SK-N-SH (cell line): Measurements from ENCODE around the gene WDR77. TPM values are rescaled to one million over a fixed set of nuclear protein-coding genes. Genes with fewer than 3 reads are reported as not detected.

Experiments
- CTCF ChIA-PET: fragments of 300-600, 350-600 bp; formaldehyde crosslinking; extraction: SDS; loops from one replicate; lab custom pipeline; 2021; lab: Yijun Ruan, JAX
- POLR2A ChIA-PET: fragments of 350-600 bp; sonication (Branson Sonifier 250); formaldehyde crosslinking; extraction: SDS; loops from one replicate; lab custom pipeline; 2020; ENCODE audit warnings: antibody characterized with exemption, inconsistent platforms; lab: Yijun Ruan, JAX
- DNase-seq: peaks from one replicate; pipeline ENCODE4 v3.0.0; 2012
- H2AFZ ChIP-seq: fragments of 200-600 bp; sonication (generic); 2 replicates; pipeline ENCODE4 v1.8.1; 2016; ENCODE audit warnings: antibody characterized with exemption, mild to moderate bottlenecking, low read depth
- H3F3A ChIP-seq: fragments of 200-600 bp; sonication (generic); replicated peaks from 2 replicates; pipeline ENCODE3; 2016; ENCODE audit warnings: antibody characterized with exemption, mild to moderate bottlenecking; ENCODE audit not compliant: insufficient read depth
- H3K27ac ChIP-seq, 2 experiments: fragments of 200-500 bp in 1 of 2; fragments of 200-600 bp in 1 of 2; sonication (Bioruptor generic) in 1 of 2; sonication (generic), shearing (Covaris generic) in 1 of 2; 2 replicates each; pipeline versions ENCODE4 v1.5.1 to v1.6.1; 2014 to 2016; ENCODE audit warnings: low read depth in 2 of 2, inconsistent platforms in 1 of 2, low read length in 1 of 2, mild to moderate bottlenecking in 1 of 2, mixed read lengths in 1 of 2
- H3K27me3 ChIP-seq: fragments of 200-600 bp; sonication (generic), shearing (Covaris generic); 2 replicates; pipeline ENCODE4 v1.6.1; 2016; ENCODE audit warnings: mixed run types; ENCODE audit not compliant: insufficient read depth
- H3K36me3 ChIP-seq, 2 experiments: fragments of 200-500 bp in 1 of 2; fragments of 200-600 bp in 1 of 2; sonication (Bioruptor generic) in 1 of 2; sonication (generic) in 1 of 2; replicated peaks in 1 of 2; 2 replicates each; pipeline versions ENCODE3 to v1.5.1; 2014 to 2016; ENCODE audit warnings: low read length in 1 of 2, mild to moderate bottlenecking in 1 of 2; ENCODE audit not compliant: insufficient read depth in 2 of 2, control insufficient read depth in 1 of 2
- H3K4me1 ChIP-seq, 2 experiments: fragments of 200-500 bp in 1 of 2; fragments of 200-600 bp in 1 of 2; sonication (Bioruptor generic) in 1 of 2; sonication (generic), shearing (Covaris generic) in 1 of 2; 2 replicates each; pipeline versions ENCODE4 v1.5.1 to v1.6.1; 2014 to 2016; ENCODE audit warnings: low read depth in 1 of 2, low read length in 1 of 2, mixed run types in 1 of 2; ENCODE audit not compliant: insufficient read depth in 2 of 2, control insufficient read depth in 1 of 2
- H3K4me2 ChIP-seq: fragments of 200-600 bp; sonication (generic), shearing (Covaris generic); 2 replicates; pipeline ENCODE4 v1.6.1; 2017; ENCODE audit warnings: mixed run types
- H3K4me3 ChIP-seq, 2 experiments: fragments of 200-500 bp in 1 of 2; fragments of 200-600 bp in 1 of 2; sonication (Bioruptor generic) in 1 of 2; sonication (generic), shearing (Covaris generic) in 1 of 2; 2 replicates each; pipeline versions ENCODE4 v1.5.1 to v1.8.1; 2014 to 2016; ENCODE audit warnings: low read depth in 2 of 2, inconsistent platforms in 1 of 2, low read length in 1 of 2, mild to moderate bottlenecking in 1 of 2, mixed read lengths in 1 of 2, moderate library complexity in 1 of 2
- H3K79me2 ChIP-seq: fragments of 200-600 bp; sonication (generic); 2 replicates; pipeline ENCODE4 v1.8.1; 2017; ENCODE audit warnings: mild to moderate bottlenecking; ENCODE audit not compliant: insufficient read depth
- H3K9ac ChIP-seq: fragments of 200-600 bp; sonication (generic); 2 replicates; pipeline ENCODE4 v1.6.1; 2017; ENCODE audit warnings: mixed run types
- H3K9me2 ChIP-seq: fragments of 200-600 bp; sonication (generic); 2 replicates; pipeline ENCODE4 v1.6.1; 2017; ENCODE audit warnings: mixed run types
- H3K9me3 ChIP-seq: fragments of 200-600 bp; sonication (generic); 2 replicates; pipeline ENCODE4 v1.6.1; 2017; ENCODE audit warnings: mixed run types, mild to moderate bottlenecking, moderate library complexity
- H4K20me1 ChIP-seq: fragments of 200-600 bp; sonication (generic); 2 replicates; pipeline ENCODE4 v1.6.1; 2017; ENCODE audit warnings: mild to moderate bottlenecking, mixed run types; ENCODE audit not compliant: insufficient read depth
- ELF1 ChIP-seq: IDR thresholded peaks from 2 replicates; pipeline ENCODE4 v1.4.0; 2012
- FOSL2 ChIP-seq: IDR thresholded peaks from 2 replicates; pipeline ENCODE4 v1.4.0; 2012; ENCODE audit warnings: low read depth, mild to moderate bottlenecking, moderate library complexity, borderline replicate concordance
- GABPA ChIP-seq: IDR thresholded peaks from 2 replicates; pipeline ENCODE4 v1.4.0; 2012; ENCODE audit warnings: low read depth, mild to moderate bottlenecking
- MEF2A ChIP-seq: IDR thresholded peaks from 2 replicates; pipeline ENCODE4 v1.4.0; 2012; ENCODE audit warnings: low read depth, borderline replicate concordance
- NFIC ChIP-seq: IDR thresholded peaks from 2 replicates; pipeline ENCODE4 v1.4.0; 2012; ENCODE audit warnings: borderline replicate concordance
- PBX3 ChIP-seq: IDR thresholded peaks from 2 replicates; pipeline ENCODE4; 2012
- RCOR1 ChIP-seq: fragments of 150-350 bp; IDR thresholded peaks from 2 replicates; pipeline ENCODE4 v1.6.1; 2017; ENCODE audit warnings: antibody characterized with exemption, low read length
- REST ChIP-seq: IDR thresholded peaks from 2 replicates; pipeline ENCODE4 v1.6.1; 2012; ENCODE audit warnings: mild to moderate bottlenecking, low read depth, low read length, moderate library complexity
- RXRA ChIP-seq: IDR thresholded peaks from 2 replicates; pipeline ENCODE4 v1.4.0; 2012; ENCODE audit warnings: low read depth, mild to moderate bottlenecking, borderline replicate concordance
- SIN3A ChIP-seq: IDR thresholded peaks from 2 replicates; pipeline ENCODE4 v1.6.1; 2012; ENCODE audit warnings: low read depth, mild to moderate bottlenecking, low read length, moderate library complexity, borderline replicate concordance
- SMC3 ChIP-seq: IDR thresholded peaks from 2 replicates; pipeline ENCODE4 v1.6.1; 2012; ENCODE audit warnings: low read depth, low read length, improper control_type of control experiment
- TAF1 ChIP-seq: IDR thresholded peaks from 2 replicates; pipeline ENCODE4 v1.6.1; 2012; ENCODE audit warnings: low read depth, mild to moderate bottlenecking, low read length, moderate library complexity, borderline replicate concordance
- TEAD4 ChIP-seq: IDR thresholded peaks from 2 replicates; pipeline ENCODE4 v1.4.0; 2012; ENCODE audit warnings: mild to moderate bottlenecking, borderline replicate concordance; ENCODE audit not compliant: insufficient read depth
- WGBS: methylation state at CpG from one replicate; pipeline ENCODE4 v1.1.6; 2017; ENCODE audit warnings: low lambda C conversion rate; 5-methylcytosine and 5-hydroxymethylcytosine counted together
- polyA plus RNA-seq, 3 experiments: library from polyadenylated mRNA; depleted of rRNA; stranded (reverse); fragments of >200 nt; gene quantifications; 2 replicates each; pipeline ENCODE4 v1.2.3, GENCODE V29; 2012

Gene WDR77
- polyA plus RNA-seq, 1 of the 3 experiments (the other 2 are of a cell fraction) = 97.1 TPM

GRCh38 chr1:111462370-111463028 is 13.4 kb upstream of the WDR77 start:
- H3K9ac ChIP-seq = no peak overlapping the region
- H3K9me3 ChIP-seq = no peaks in the 10 kb centered on the region
- 93% methylated on average over 4 of the region's 4 CpGs for WGBS
- POLR2A ChIA-PET = no interaction called here
- H3K79me2 ChIP-seq = no peaks in the 10 kb centered on the region
- no peaks in the 10 kb centered on the region for H4K20me1 ChIP-seq
- DNase-seq = no peak
- TF ChIP-seq RXRA (no peak), TAF1 (no peak), TEAD4 (no peak), SIN3A (no peak), FOSL2 (no peak), PBX3 (no peak), RCOR1 (no peak), MEF2A (no peak), GABPA (no peak), NFIC (no peak), REST (no peak), ELF1 (no peak), SMC3 (no peak)
- H3F3A ChIP-seq = peaks cover 14% of the 10 kb centered on the region
- H3K36me3 ChIP-seq = peaks cover 50 to 63% of the 10 kb centered on the region in 2 experiments
- 0 out of 4 replicates have a peak overlapping the region, but pooled peaks of 1 of the 2 experiments have one; percentile 4 for H3K27ac ChIP-seq
- peaks cover 0 to 8% of the 10 kb centered on the region in 2 experiments; a peak in 1 of 4 replicates for H3K4me1 ChIP-seq
- CTCF ChIA-PET = interaction anchor here (1.2 to 2.1 kb wide), 3 partner anchors 9 to 46 kb away, joined by 3 to 7 read pairs (median 5); no protein-coding TSS in a partner anchor
- H3K9me2 ChIP-seq = no peaks in the 10 kb centered on the region
- no peak overlapping the region for H3K4me2 ChIP-seq
- no peaks in the 10 kb centered on the region for H3K27me3 ChIP-seq
- no peak overlapping the region for H2AFZ ChIP-seq
- H3K4me3 ChIP-seq = no peak overlapping the region
